T-cell (primary cell): ENCODE data around the gene UNC5C. TPM values are rescaled to one million over a fixed set of nuclear protein-coding genes. Genes with fewer than 3 reads are reported as not detected.

Experiments
- ATAC-seq, 4 experiments: fragments of 200-7000 bp in 3 of 4; fragments of 150-1000 bp in 1 of 4; cut with Tn5 transposase; replicated peaks in 1 of 4; 1 replicate in 3 of 4; 2 replicates in 1 of 4; pipeline ENCODE4 v1.10.0; 2021; ENCODE audit warnings: moderate library complexity in 3 of 4, mild to moderate bottlenecking in 2 of 4, moderate number of reproducible peaks in 1 of 4
- CTCF ChIA-PET, 2 donors: fragments of 300-600 bp; sonication (Branson Sonifier 250); formaldehyde crosslinking; loops; one replicate each; lab custom pipeline; 2022; ENCODE audit warnings: antibody characterized with exemption in 2 of 2; lab: Charles Lee
- POLR2A ChIA-PET, 2 donors: fragments of 300-600 bp; sonication (Branson Sonifier 250); formaldehyde crosslinking; loops; one replicate each; lab custom pipeline; 2022; ENCODE audit warnings: antibody characterized with exemption in 2 of 2; lab: Charles Lee
- DNase-seq, 35 experiments: peaks; one replicate each; pipeline versions ENCODE4 v3.0.0 to v3.0.0-alpha.2; 2013 to 2023
- H3K27ac ChIP-seq: one replicate; pipeline ENCODE4 v1.5.1; 2013; ENCODE audit warnings: low read length
- H3K27me3 ChIP-seq, 2 experiments: replicated peaks in 1 of 2; 1 replicate in 1 of 2; 2 replicates in 1 of 2; pipeline versions ENCODE4 v1.6.1 to v1.7.0; 2013; ENCODE audit warnings: low read length in 1 of 2, mixed read lengths in 1 of 2; ENCODE audit not compliant: control insufficient read depth in 2 of 2, insufficient read depth in 2 of 2; ENCODE audit errors: extremely low read depth in 1 of 2
- H3K36me3 ChIP-seq, 2 donors: 1 replicate in 1 of 2; 2 replicates in 1 of 2; pipeline versions ENCODE4 v1.6.1 to v1.7.0; 2013; ENCODE audit warnings: low read length in 1 of 2; ENCODE audit not compliant: control insufficient read depth in 2 of 2, insufficient read depth in 1 of 2; ENCODE audit errors: extremely low read depth in 1 of 2
- H3K4me1 ChIP-seq, 2 experiments: 1 replicate in 1 of 2; 2 replicates in 1 of 2; pipeline versions ENCODE4 v1.6.1 to v1.7.0; 2013; ENCODE audit warnings: low read length in 2 of 2, mixed read lengths in 1 of 2; ENCODE audit not compliant: insufficient read depth in 2 of 2, control insufficient read depth in 1 of 2; ENCODE audit errors: extremely low read depth in 1 of 2
- H3K4me3 ChIP-seq, 2 donors: 1 replicate in 1 of 2; 2 replicates in 1 of 2; pipeline versions ENCODE4 v1.5.1 to v1.7.0; 2013; ENCODE audit warnings: mild to moderate bottlenecking in 2 of 2, low read length in 1 of 2, moderate library complexity in 1 of 2; ENCODE audit not compliant: control insufficient read depth in 1 of 2; ENCODE audit errors: extremely low read depth in 1 of 2
- H3K9me3 ChIP-seq: 2 replicates; pipeline ENCODE4 v1.7.0; 2013
- H3K27ac Mint-ChIP-seq, 2 donors: one replicate each; pipeline ENCODE4 v1.8.0; 2020 to 2021; ENCODE audit warnings: mild to moderate bottlenecking in 2 of 2, mixed read lengths in 2 of 2
- H3K27me3 Mint-ChIP-seq, 2 donors: one replicate each; pipeline ENCODE4 v1.8.0; 2021 to 2022; ENCODE audit warnings: mixed read lengths in 2 of 2
- H3K36me3 Mint-ChIP-seq: one replicate; pipeline ENCODE4 v1.8.0; 2021; ENCODE audit warnings: mixed read lengths
- H3K4me1 Mint-ChIP-seq, 3 donors: one replicate each; pipeline ENCODE4 v1.8.0; 2020 to 2022; ENCODE audit warnings: mixed read lengths in 3 of 3, mild to moderate bottlenecking in 1 of 3
- H3K4me3 Mint-ChIP-seq, 3 donors: one replicate each; pipeline ENCODE4 v1.8.0; 2020 to 2022; ENCODE audit warnings: mild to moderate bottlenecking in 3 of 3, mixed read lengths in 3 of 3, moderate library complexity in 3 of 3
- H3K9me3 Mint-ChIP-seq, 3 donors: one replicate each; pipeline ENCODE4 v1.8.0; 2020 to 2022; ENCODE audit warnings: mixed read lengths in 3 of 3
- WGBS: methylation state at CpG from one replicate; pipeline ENCODE4 v1.1.5; 2013; ENCODE audit warnings: missing lambda C conversion rate; ENCODE audit not compliant: insufficient coverage; 5-methylcytosine and 5-hydroxymethylcytosine counted together
- total RNA-seq, 35 experiments: library from RNA in 6 of 35; stranded (reverse) in 6 of 35; fragments of 120-200 nt in 1 of 35; gene quantifications; one replicate each; pipeline versions ENCODE4 v1.2.1 to v1.2.4 and lab custom pipeline; 2013 to 2026

Gene UNC5C
- total RNA-seq, 5 donors from 2014 or later (not counting 1 experiment from before 2014, with no cell fraction given) = not detected

DNA sequence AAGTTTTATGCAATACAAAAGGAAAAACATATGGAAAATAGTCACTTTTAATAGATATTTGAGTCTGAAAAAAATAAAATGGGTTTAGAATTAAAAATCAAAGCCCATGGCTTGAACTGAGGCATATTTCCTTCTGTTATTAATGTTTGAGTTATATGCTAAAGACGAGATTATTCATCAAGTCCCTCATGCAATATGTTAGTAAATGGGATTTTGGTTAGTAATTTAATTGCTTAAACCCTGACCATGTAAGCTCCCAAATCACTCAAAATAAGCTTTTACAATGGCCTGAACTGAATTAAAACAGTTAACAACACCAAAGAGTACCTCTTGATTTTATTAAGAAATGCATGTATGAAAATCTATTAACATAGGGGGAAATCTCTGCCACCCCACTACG, 12.1 kb downstream of the UNC5C start:
- H3K27me3 ChIP-seq = no peaks in the 10 kb centered on the region
- no peak overlapping the region for H3K4me3 Mint-ChIP-seq
- H3K36me3 ChIP-seq = no peaks in the 10 kb centered on the region
- ATAC-seq = no peak
- no peaks in the 10 kb centered on the region for H3K9me3 Mint-ChIP-seq
- no peak overlapping the region for H3K27ac Mint-ChIP-seq
- WGBS = no CpG with 5 or more reads among the region's 2 CpGs
- H3K27ac ChIP-seq = no peak overlapping the region
- no peaks in the 10 kb centered on the region for H3K36me3 Mint-ChIP-seq
- H3K4me1 ChIP-seq = peaks cover 0 to under 1% of the 10 kb centered on the region in 2 experiments
- no peaks in the 10 kb centered on the region for H3K4me1 Mint-ChIP-seq
- H3K27me3 Mint-ChIP-seq = no peaks in the 10 kb centered on the region
- CTCF ChIA-PET = interaction anchor here in 1 of 2 donors (1.3 kb wide), 1 partner anchor 10 kb away, joined by 3 read pairs; no protein-coding TSS in a partner anchor
- POLR2A ChIA-PET = no interaction called here
- H3K9me3 ChIP-seq = no peaks in the 10 kb centered on the region
- no peak for DNase-seq
- no peak overlapping the region for H3K4me3 ChIP-seq

GRCh38 chr4:95535180-95535579, 13.6 kb downstream of the UNC5C start:
- ChIA-PET CTCF (no interaction called here), POLR2A (no interaction called here)
- no peak overlapping the region for H3K27ac Mint-ChIP-seq
- Histone ChIP-seq H3K36me3 (no peaks in the 10 kb centered on the region), H3K9me3 (no peaks in the 10 kb centered on the region), H3K27ac (no peak overlapping the region), H3K4me1 (peaks cover 0 to 6% of the 10 kb centered on the region in 2 experiments), H3K4me3 (no peak overlapping the region), H3K27me3 (no peaks in the 10 kb centered on the region)
- no peaks in the 10 kb centered on the region for H3K27me3 Mint-ChIP-seq
- WGBS = no CpG with 5 or more reads among the region's 4 CpGs
- no peaks in the 10 kb centered on the region for H3K9me3 Mint-ChIP-seq
- no peaks in the 10 kb centered on the region for H3K36me3 Mint-ChIP-seq
- DNase-seq = no peak
- no peak for ATAC-seq
- H3K4me1 Mint-ChIP-seq = no peaks in the 10 kb centered on the region
- no peak overlapping the region for H3K4me3 Mint-ChIP-seq

DNA sequence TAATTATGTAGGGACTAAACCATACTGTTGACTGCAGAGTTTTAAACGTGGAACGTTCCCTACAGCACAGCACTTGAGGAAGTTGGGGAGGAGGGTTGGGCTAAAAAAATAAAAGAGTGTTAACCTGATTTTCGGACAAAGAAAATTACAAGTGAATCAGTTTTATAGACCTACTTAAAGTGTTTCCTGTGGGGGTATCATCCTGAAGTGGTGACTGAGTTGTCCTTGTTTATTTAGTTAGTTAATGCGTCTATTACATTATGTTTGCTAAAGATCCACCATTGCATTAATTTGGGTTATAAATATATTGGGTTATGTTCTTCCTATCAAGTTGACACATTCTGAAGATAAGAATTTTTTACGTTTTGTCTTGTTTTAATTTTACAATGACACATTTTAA, 14.7 kb downstream of the UNC5C start:
- no peak overlapping the region for H3K27ac ChIP-seq

DNA sequence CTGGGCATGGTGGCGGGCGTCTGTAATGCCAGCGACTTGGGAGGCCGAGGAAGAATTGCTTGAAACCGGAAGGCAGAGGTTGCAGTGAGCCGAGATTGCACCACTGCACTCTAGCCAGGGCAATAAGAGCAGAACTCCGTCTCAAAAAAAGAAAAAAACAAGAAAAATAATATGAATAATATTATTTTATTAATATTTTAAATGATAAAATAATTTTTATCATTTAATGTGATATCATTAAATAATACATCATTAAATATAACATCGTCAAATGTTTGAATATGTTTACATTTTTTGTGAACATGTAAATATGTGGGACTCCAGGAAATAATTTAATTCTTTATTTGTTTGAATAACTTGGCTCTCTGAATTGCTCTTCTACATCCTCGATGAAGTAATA, 15.5 kb downstream of the UNC5C start:
- H3K27me3 ChIP-seq = no peaks in the 10 kb centered on the region
- H3K36me3 ChIP-seq = no peaks in the 10 kb centered on the region
- DNase-seq (no peak), ATAC-seq (no peak)
- H3K4me1 Mint-ChIP-seq = no peaks in the 10 kb centered on the region
- no peak overlapping the region for H3K4me3 ChIP-seq
- H3K9me3 Mint-ChIP-seq = no peaks in the 10 kb centered on the region
- H3K36me3 Mint-ChIP-seq = no peaks in the 10 kb centered on the region
- no peak overlapping the region for H3K27ac ChIP-seq
- WGBS = no CpG with 5 or more reads among the region's 9 CpGs
- peaks cover 0 to 6% of the 10 kb centered on the region in 2 experiments for H3K4me1 ChIP-seq
- ChIA-PET POLR2A (no interaction called here), CTCF (no interaction called here)
- H3K27me3 Mint-ChIP-seq = no peaks in the 10 kb centered on the region
- no peak overlapping the region for H3K4me3 Mint-ChIP-seq
- H3K27ac Mint-ChIP-seq = no peak overlapping the region
- no peaks in the 10 kb centered on the region for H3K9me3 ChIP-seq

More for the DNA sequence above, 14.7 kb downstream of the UNC5C start:
- WGBS = 60% methylated on average over 1 of the region's 5 CpGs
- Histone ChIP-seq H3K4me3 (no peak overlapping the region), H3K9me3 (no peaks in the 10 kb centered on the region), H3K27me3 (no peaks in the 10 kb centered on the region), H3K36me3 (no peaks in the 10 kb centered on the region), H3K4me1 (peaks cover 0 to 6% of the 10 kb centered on the region in 2 experiments)
- ChIA-PET CTCF (no interaction called here), POLR2A (no interaction called here)
- Mint-ChIP-seq H3K9me3 (no peaks in the 10 kb centered on the region), H3K4me3 (no peak overlapping the region), H3K36me3 (no peaks in the 10 kb centered on the region), H3K27ac (no peak overlapping the region), H3K27me3 (no peaks in the 10 kb centered on the region), H3K4me1 (no peaks in the 10 kb centered on the region)
- DNase-seq (no peak), ATAC-seq (no peak)

DNA sequence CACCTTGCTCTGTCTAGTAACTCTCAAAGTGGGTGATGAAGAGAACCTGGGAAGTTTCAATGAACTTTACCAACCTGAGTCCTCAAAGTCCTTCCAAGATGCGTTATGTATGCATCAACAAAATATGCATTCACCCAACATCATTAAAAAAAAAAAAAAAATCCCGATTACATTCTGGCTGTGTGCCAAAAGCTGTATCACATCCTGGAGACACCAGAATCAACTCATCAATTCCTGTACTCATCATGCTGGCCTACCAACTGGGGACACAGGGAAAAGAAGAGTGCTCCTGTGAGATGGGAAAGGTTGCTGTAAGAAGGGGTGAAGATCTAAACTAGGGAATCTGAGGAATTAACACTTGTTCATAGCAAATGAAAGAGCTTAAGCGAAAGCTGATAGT, 16.5 kb downstream of the UNC5C start:
- CTCF ChIA-PET = interaction anchor here in 1 of 2 donors (0.8 kb wide), 1 partner anchor 19 kb away, joined by 4 read pairs; no protein-coding TSS in a partner anchor
- H3K27ac Mint-ChIP-seq = no peak overlapping the region

GRCh38 chr4:95531141-95531540, 17.6 kb downstream of the UNC5C start:
- Histone ChIP-seq H3K9me3 (no peaks in the 10 kb centered on the region), H3K27ac (no peak overlapping the region), H3K36me3 (no peaks in the 10 kb centered on the region), H3K27me3 (no peaks in the 10 kb centered on the region), H3K4me1 (peaks cover 0 to 6% of the 10 kb centered on the region in 2 experiments), H3K4me3 (no peak overlapping the region)
- no peaks in the 10 kb centered on the region for H3K9me3 Mint-ChIP-seq
- ChIA-PET POLR2A (no interaction called here), CTCF (no interaction called here)
- H3K36me3 Mint-ChIP-seq = no peaks in the 10 kb centered on the region
- WGBS = no CpG with 5 or more reads among the region's 1 CpG
- no peak overlapping the region for H3K4me3 Mint-ChIP-seq
- no peaks in the 10 kb centered on the region for H3K27me3 Mint-ChIP-seq
- no peak for ATAC-seq
- no peak overlapping the region for H3K27ac Mint-ChIP-seq
- DNase-seq = no peak
- no peaks in the 10 kb centered on the region for H3K4me1 Mint-ChIP-seq

More for the DNA sequence above, 16.5 kb downstream of the UNC5C start:
- H3K4me1 Mint-ChIP-seq = no peaks in the 10 kb centered on the region
- no peaks in the 10 kb centered on the region for H3K36me3 Mint-ChIP-seq
- H3K4me3 ChIP-seq = no peak overlapping the region
- H3K27me3 Mint-ChIP-seq = no peaks in the 10 kb centered on the region
- H3K9me3 ChIP-seq = no peaks in the 10 kb centered on the region
- no peak overlapping the region for H3K4me3 Mint-ChIP-seq
- H3K27ac ChIP-seq = no peak overlapping the region
- WGBS = 100% methylated on average over 1 of the region's 3 CpGs
- H3K36me3 ChIP-seq = no peaks in the 10 kb centered on the region
- no peak for ATAC-seq
- H3K4me1 ChIP-seq = peaks cover 0 to 6% of the 10 kb centered on the region in 2 experiments
- H3K9me3 Mint-ChIP-seq = no peaks in the 10 kb centered on the region
- no peaks in the 10 kb centered on the region for H3K27me3 ChIP-seq
- POLR2A ChIA-PET = no interaction called here
- no peak for DNase-seq

- H3K9me3 ChIP-seq = no peaks in the 10 kb centered on the region
- Mint-ChIP-seq H3K27ac (no peak overlapping the region), H3K36me3 (no peaks in the 10 kb centered on the region), H3K9me3 (no peaks in the 10 kb centered on the region), H3K27me3 (no peaks in the 10 kb centered on the region), H3K4me3 (no peak overlapping the region), H3K4me1 (no peaks in the 10 kb centered on the region)
- H3K36me3 ChIP-seq = no peaks in the 10 kb centered on the region
- H3K4me3 ChIP-seq = no peak overlapping the region
- peaks cover 0 to 6% of the 10 kb centered on the region in 2 experiments for H3K4me1 ChIP-seq
- no peaks in the 10 kb centered on the region for H3K27me3 ChIP-seq
- CTCF ChIA-PET = no interaction called here
- DNase-seq = no peak
- no peak overlapping the region for H3K27ac ChIP-seq
- POLR2A ChIA-PET = no interaction called here
- ATAC-seq = no peak
These were observed 18.8 kb downstream of the UNC5C start for GRCh38 chr4:95529946-95530345.
